ENCODE data around the gene MYRF. TPM values are rescaled to one million over a fixed set of nuclear protein-coding genes. Genes with fewer than 3 reads are reported as not detected.

Gene MYRF
- total RNA-seq, 4 donors from 2014 or later, result 6.4 to 106 (median 12.7) TPM

DNA sequence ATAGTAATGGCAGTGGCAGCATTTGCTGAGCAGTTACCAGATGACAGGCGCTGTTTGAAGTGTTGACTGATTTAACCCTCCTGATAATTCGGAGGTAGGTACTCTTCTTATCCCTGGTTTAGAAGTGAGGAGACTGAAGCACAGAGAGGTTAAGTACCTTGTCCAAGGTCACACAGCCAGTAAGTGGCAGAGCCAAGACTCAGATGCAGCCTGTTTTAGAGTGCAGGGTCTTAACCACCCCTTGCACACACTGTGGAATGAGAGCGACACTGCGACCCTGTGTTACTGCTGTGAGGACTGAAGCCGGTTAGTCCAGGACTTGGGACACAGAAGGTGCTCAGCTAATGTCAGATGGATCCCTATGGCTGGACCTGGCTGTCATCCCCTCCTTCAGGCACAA, 37.5 kb upstream of the MYRF start:
- no peak for TF ChIP-seq POLR2A (IDR thresholded peaks at IDR 0.05)
- TF ChIP-seq, protein P1, sequence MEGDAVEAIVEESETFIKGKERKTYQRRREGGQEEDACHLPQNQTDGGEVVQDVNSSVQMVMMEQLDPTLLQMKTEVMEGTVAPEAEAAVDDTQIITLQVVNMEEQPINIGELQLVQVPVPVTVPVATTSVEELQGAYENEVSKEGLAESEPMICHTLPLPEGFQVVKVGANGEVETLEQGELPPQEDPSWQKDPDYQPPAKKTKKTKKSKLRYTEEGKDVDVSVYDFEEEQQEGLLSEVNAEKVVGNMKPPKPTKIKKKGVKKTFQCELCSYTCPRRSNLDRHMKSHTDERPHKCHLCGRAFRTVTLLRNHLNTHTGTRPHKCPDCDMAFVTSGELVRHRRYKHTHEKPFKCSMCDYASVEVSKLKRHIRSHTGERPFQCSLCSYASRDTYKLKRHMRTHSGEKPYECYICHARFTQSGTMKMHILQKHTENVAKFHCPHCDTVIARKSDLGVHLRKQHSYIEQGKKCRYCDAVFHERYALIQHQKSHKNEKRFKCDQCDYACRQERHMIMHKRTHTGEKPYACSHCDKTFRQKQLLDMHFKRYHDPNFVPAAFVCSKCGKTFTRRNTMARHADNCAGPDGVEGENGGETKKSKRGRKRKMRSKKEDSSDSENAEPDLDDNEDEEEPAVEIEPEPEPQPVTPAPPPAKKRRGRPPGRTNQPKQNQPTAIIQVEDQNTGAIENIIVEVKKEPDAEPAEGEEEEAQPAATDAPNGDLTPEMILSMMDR (IDR thresholded peaks at IDR 0.05), result no peak
- no peaks in the 10 kb centered on the region for H3K36me3 ChIP-seq
- no peak overlapping the region for H3K27ac ChIP-seq
- no peaks in the 10 kb centered on the region for H3K27me3 ChIP-seq
- DNase-seq, result no peak
- H3K9me3 ChIP-seq, result no peaks in the 10 kb centered on the region
- peaks cover 0 to 9% of the 10 kb centered on the region in 2 donors for H3K4me1 ChIP-seq
- intact Hi-C loops (cut with DNase I; ENCODE audit: low total_unique reads), result no loop called here
- H3K4me3 ChIP-seq, result no peak overlapping the region

DNA sequence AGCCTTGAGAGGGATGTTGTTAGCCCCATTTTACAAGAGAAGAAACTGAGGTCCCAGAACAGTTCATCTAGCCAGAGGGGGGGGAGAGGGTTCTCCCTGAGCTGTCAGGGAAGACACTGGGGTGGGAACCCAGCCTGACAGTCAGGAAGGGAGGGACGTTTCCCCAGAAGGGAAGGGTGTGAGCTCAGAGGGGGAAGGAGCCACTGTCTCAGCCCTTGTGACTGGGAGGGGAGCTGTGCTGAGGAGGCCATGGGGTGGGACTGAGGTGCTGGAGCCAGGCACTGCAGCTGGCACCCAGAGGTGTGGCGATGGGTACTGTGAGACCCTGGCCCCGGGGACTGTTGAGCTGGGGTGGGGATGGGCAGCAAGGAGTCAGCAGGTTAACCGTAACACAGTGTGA, 36.6 kb upstream of the MYRF start:
- H3K36me3 ChIP-seq, result no peaks in the 10 kb centered on the region
- intact Hi-C loops (cut with DNase I; ENCODE audit: low total_unique reads), result no loop called here
- H3K4me1 ChIP-seq, result peaks cover 0 to 9% of the 10 kb centered on the region in 2 donors
- no peak for DNase-seq
- no peaks in the 10 kb centered on the region for H3K27me3 ChIP-seq
- no peaks in the 10 kb centered on the region for H3K9me3 ChIP-seq
- TF ChIP-seq, protein P1 (IDR thresholded peaks at IDR 0.05), result no peak
- TF ChIP-seq POLR2A (IDR thresholded peaks at IDR 0.05), result no peak
- H3K27ac ChIP-seq, result no peak overlapping the region
- no peak overlapping the region for H3K4me3 ChIP-seq

DNA sequence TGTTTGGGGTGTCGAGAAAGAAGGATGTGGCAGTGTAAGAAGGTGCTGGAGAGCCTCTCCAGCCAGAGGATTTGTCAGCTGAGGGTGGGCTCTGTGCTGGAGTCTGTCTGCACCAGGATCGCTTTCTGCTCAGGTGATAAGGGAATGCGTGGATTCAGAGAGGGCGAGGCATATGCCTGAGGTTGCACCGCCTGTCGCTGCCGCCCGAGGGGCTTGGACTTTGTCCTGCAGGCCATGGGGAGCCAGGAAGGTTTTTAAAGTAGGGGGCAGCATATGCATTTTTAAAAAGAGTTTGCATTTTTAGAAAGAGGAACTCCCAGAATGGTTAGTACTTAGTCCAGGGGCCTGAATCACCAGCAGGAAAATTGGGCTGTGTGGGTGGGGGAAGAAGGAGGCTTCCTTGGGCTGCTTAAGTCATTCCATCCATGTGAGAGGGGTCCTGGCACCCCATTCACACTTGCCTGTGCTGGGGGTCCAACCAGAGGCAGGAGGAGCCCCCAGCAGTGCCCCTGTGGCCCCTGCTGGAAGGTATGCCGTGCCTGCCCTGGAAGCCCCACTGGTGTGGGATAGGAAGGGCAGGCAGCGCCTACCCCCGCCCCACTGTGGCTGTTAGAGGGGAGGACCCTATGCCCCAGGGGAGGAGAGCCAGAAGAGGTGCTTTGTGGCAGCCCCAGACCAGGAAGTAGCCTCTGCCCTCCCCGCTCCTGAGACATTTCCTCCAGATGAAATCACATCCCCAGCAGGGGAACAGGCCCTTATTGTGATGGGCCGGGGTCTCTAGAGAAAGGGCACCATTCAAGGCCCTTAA, 35.8 kb upstream of the MYRF start:
- Histone ChIP-seq H3K9me3 (no peaks in the 10 kb centered on the region), H3K4me1 (peaks cover 0 to 9% of the 10 kb centered on the region in 2 donors), H3K27ac (no peak overlapping the region), H3K36me3 (no peaks in the 10 kb centered on the region), H3K4me3 (no peak overlapping the region), H3K27me3 (no peaks in the 10 kb centered on the region)
- DNase-seq, result no peak
- TF ChIP-seq, protein P1 (IDR thresholded peaks at IDR 0.05), result no peak
- TF ChIP-seq POLR2A (IDR thresholded peaks at IDR 0.05), result no peak
- intact Hi-C loops (cut with DNase I; ENCODE audit: low total_unique reads), result no loop called here

DNA sequence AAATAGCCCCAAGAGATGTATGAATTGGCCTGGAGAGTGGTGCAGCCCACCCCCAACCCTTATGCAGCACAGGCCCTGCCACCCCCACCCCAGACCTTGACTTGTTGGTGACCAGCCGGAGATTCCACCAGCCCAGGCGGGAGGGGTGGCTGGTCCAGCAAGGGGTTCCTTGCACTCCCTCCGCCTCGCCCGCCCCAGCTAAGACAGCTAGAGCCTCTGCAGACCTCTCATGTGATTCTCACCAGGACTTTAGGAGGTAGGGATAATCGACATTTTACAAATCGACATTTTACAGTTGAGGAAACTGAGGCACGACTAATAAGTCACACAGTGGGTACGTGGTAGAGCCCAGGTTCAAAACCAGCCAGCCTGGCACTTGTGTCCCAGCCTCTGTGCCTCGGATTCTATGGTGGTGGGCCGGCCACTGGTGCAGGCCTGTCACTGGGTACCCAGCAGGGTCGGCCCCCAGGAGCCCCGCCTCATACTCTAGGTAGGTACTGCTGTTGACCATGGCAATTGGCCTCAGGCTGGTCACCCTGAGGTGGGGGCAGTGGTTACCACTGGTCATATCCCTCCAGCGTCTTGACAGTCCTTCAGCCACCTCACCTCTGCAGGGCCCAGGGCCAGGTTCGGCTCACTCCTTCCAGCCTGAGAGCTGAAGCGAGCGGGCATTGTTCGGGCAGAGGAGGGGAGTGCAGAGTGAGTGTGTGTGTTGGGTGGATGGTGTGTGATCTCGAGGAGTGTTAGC, 35.0 kb upstream of the MYRF start:
- no peak for TF ChIP-seq POLR2A (IDR thresholded peaks at IDR 0.05)
- TF ChIP-seq, protein P1 (IDR thresholded peaks at IDR 0.05), result no peak
- Histone ChIP-seq H3K9me3 (no peaks in the 10 kb centered on the region), H3K4me3 (no peak overlapping the region), H3K36me3 (no peaks in the 10 kb centered on the region), H3K4me1 (peaks cover 0 to 9% of the 10 kb centered on the region in 2 donors), H3K27me3 (no peaks in the 10 kb centered on the region), H3K27ac (peak overlapping the region; percentile 64 to 83)
- no peak for DNase-seq
- intact Hi-C loops (cut with DNase I; ENCODE audit: low total_unique reads), result no loop called here

DNA sequence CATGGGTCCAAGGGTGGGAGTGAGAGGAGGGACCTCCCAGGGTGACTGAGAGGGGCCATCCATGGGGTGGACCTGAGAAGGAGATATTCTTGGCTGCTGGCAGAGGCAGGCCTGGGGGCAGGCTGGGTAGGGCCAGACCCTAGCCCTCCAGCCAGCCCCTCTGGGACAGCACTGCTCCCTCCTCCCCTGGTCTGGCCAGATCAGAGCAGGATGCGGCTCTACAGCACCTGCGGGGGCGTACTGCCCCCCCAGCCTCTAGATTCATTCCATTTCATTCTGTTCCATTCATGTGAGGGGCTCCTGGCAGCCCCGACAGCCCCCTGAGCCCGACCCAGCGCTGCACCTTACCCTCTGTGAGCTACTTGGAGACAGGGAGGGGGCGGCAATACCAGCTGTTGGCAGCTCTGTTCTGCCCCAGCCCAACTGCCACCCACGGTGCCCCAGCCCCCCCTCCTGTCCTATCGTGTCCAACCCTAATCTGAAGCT, 34.3 kb upstream of the MYRF start:
- Histone ChIP-seq H3K9me3 (no peaks in the 10 kb centered on the region), H3K36me3 (no peaks in the 10 kb centered on the region), H3K27ac (peak overlapping the region; percentile 64 to 83), H3K27me3 (no peaks in the 10 kb centered on the region), H3K4me1 (peaks cover 0 to 9% of the 10 kb centered on the region in 2 donors), H3K4me3 (peak overlapping the region; percentile 37 to 46)
- intact Hi-C loops (cut with DNase I; ENCODE audit: low total_unique reads), result no loop called here
- DNase-seq, result no peak
- TF ChIP-seq, protein P1 (IDR thresholded peaks at IDR 0.05), result no peak
- no peak for TF ChIP-seq POLR2A (IDR thresholded peaks at IDR 0.05)
